ENCODE measurements around the gene LTO1.

LTO1 gene

DNA sequence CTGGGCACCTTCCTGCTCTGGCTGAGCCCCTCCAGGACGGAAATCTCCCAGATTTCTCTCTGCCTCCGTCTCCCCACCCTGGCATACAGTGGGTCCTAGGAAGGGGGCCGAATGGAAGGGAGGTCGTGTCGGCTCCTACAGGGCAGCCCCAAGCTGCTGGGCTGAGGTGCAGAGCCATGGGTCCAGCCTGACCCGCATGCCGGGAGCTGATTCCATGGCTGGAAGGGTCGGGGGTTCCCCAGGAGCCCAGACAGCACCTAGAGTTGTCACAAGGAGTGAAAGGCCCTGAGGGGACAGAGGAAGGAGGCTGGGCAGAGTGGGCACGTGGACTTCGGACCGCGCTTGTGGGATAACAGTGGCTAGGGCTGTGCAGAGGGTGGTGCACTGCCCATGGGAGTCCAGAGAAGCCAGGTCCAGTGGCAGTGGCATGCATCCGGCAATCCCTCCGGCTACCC lies 17.7 kb downstream of the LTO1 start:
- DNase-seq (ENCODE audit: low read depth): no peak

DNA sequence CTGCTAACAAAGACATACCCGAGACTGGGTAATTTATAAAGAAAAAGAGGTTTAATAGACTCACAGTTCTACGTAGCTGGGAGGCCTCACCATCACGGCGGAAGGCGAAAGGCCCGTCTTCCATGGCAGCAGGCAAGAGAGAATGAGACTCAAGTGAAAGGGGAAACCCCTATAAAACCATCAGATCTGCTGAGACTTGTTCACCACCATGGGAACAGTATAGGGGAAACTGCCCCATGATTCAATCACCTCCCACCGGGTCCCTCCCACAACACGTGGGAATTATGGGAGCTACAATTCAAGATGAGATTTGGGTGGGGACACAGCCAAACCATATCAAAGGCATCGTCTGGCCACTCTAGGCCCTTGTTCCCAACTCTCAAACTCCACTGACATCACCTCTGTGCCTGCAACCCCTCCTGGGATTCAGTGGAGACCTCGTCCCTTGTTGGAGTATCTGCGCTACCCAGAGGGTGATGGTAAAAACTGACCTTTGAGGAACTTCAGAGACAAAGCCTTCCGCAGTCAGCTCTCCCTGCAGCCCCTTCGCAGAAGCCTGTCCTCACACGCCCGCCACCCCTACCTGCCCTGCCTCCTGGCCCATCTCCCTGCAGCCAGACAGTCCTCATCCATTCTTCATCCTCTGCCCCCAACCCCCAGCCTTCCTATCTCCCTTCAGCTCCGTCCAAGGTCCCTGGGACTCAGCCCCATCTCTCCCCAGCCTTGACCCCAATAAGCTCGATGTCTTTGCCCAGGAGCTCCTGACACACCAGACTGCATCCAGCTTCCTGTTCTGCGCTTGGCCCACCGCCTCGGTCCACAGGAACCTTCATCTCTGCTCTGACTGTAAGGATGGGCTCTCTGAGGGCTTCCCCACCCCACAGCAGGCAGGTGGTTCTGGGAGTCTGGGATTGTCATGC lies 18.4 kb downstream of the LTO1 start:
- DNase-seq (ENCODE audit: low read depth): no peak

GRCh38 chr11:69655479-69656428 lies 19.4 kb downstream of the LTO1 start:
- DNase-seq (ENCODE audit: low read depth): no peak

DNA sequence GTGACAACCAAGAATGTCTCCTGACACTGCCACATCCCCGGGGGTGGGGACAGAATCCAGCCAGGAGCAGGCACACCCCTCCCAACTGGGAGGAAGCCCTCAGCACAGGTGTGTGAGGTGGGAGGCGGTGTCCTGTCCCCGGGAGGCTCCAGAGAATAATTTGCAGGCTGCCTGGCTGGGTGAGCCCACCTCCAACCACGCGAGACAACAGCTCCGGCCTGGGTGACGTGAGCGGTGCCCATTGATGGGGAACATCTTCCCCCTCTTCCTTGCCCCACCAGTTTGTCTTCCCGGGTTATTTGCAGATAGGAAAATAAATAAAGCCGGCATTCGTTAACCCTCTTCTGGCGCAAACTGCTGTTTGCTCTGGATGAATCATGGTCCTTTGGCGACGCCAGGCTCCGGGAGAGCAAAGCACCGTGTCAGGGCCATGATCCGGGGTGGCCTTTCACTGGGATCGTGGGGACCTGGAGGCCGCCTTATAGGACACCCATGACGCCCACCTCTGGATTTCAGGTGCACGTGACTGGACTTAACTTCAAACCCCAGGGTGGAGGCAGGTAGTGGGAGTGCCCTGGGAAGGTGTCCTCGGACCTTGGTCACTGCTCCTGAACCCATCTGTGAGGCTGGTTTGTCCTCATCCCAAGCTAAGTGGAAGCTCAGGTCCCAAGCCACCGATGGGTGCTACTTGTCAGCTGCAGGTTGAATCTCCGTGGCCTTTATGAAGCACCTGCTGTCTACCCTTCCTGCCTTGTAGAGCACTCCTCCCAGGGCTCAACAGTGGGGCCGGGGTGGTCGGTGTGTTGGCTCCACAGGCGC lies 20.3 kb downstream of the LTO1 start:
- DNase-seq (ENCODE audit: low read depth): no peak

DNA sequence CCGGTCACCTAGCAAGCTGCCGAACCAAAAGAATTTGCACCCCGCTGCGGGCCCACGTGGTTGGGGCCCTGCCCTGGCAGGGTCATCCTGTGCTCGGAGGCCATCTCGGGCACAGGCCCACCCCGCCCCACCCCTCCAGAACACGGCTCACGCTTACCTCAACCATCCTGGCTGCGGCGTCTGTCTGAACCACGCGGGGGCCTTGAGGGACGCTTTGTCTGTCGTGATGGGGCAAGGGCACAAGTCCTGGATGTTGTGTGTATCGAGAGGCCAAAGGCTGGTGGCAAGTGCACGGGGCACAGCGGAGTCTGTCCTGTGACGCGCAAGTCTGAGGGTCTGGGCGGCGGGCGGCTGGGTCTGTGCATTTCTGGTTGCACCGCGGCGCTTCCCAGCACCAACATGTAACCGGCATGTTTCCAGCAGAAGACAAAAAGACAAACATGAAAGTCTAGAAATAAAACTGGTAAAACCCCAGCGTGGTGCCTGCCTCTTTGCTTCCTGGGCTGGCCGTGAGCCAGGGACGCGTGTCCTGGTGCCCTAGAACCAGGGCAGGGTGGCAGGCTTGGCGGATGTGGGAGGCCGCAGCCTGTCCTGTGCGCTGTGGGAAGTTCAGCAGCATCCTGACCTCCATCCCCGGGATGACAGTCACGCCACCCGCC lies 21.0 kb downstream of the LTO1 start:
- no peak for DNase-seq (ENCODE audit: low read depth)

DNA sequence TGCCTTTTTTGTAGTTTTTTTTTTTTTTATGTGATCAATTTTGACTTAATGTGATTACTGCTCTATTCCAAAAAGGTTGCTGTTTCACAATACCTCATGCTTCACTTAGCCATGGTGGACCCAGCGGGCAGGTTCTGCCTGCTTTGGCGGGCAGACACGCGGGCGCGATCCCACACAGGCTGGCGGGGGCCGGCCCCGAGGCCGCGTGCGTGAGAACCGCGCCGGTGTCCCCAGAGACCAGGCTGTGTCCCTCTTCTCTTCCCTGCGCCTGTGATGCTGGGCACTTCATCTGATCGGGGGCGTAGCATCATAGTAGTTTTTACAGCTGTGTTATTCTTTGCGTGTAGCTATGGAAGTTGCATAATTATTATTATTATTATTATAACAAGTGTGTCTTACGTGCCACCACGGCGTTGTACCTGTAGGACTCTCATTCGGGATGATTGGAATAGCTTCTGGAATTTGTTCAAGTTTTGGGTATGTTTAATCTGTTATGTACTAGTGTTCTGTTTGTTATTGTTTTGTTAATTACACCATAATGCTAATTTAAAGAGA lies 21.7 kb downstream of the LTO1 start:
- DNase-seq (ENCODE audit: low read depth): no peak

GRCh38 chr11:69652999-69653398 lies 22.2 kb downstream of the LTO1 start:
- no peak for DNase-seq (ENCODE audit: low read depth)

DNA sequence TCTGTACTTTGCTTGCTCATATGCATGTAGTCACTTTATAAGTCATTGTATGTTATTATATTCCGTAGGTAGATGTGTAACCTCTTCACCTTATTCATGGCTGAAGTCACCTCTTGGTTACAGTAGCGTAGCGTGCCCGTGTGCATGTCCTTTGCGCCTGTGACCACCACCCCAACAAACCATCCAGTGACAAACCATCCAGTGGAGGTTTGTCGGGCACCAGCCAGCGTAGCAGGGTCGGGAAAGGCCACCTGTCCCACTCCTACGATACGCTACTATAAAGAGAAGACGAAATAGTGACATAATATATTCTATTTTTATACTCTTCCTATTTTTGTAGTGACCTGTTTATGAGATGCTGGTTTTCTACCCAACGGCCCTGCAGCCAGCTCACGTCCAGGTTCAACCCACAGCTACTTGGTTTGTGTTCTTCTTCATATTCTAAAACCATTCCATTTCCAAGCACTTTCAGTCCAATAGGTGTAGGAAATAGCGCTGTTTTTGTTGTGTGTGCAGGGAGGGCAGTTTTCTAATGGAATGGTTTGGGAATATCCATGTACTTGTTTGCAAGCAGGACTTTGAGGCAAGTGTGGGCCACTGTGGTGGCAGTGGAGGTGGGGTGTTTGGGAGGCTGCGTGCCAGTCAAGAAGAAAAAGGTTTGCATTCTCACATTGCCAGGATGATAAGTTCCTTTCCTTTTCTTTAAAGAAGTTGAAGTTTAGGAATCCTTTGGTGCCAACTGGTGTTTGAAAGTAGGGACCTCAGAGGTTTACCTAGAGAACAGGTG lies 23.1 kb downstream of the LTO1 start:
- no peak for DNase-seq (ENCODE audit: low read depth)

DNA sequence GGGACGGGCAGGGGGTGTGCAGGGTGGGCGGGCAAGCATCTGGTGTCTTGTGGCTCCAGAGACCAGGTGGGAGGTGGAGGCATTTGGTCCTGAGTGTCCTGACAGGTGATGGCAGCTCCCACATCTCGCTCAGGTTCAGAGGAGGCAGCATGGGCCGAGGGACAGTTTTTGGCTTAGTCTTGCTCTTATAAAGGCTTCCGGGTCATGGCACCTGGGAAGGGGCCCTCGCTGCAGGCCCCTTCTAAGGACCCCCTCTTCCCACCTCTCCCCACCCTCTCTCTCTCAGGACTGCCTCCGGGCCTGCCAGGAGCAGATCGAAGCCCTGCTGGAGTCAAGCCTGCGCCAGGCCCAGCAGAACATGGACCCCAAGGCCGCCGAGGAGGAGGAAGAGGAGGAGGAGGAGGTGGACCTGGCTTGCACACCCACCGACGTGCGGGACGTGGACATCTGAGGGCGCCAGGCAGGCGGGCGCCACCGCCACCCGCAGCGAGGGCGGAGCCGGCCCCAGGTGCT lies 24.3 kb downstream of the LTO1 start:
- no peak for DNase-seq (ENCODE audit: low read depth)

GRCh38 chr11:69650081-69650831 lies 24.9 kb downstream of the LTO1 start:
- no peak for DNase-seq (ENCODE audit: low read depth)

DNA sequence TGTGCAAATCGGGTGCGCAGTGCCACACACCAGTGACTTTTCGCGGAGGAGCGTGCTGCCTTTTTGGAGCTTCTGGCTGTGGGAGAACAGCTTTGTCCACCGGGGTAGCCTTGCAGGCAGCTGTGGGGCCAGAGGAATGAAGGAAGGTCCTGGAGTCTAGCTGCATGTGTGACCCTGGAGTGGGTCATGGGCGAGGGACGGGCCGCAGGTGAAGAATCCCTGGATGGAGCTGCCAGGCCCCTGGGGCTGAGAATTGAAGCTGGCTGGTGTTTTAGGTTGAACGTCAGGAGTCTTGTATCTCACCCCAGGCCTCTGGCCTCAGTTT lies 25.6 kb downstream of the LTO1 start:
- no peak for DNase-seq (ENCODE audit: low read depth)

DNA sequence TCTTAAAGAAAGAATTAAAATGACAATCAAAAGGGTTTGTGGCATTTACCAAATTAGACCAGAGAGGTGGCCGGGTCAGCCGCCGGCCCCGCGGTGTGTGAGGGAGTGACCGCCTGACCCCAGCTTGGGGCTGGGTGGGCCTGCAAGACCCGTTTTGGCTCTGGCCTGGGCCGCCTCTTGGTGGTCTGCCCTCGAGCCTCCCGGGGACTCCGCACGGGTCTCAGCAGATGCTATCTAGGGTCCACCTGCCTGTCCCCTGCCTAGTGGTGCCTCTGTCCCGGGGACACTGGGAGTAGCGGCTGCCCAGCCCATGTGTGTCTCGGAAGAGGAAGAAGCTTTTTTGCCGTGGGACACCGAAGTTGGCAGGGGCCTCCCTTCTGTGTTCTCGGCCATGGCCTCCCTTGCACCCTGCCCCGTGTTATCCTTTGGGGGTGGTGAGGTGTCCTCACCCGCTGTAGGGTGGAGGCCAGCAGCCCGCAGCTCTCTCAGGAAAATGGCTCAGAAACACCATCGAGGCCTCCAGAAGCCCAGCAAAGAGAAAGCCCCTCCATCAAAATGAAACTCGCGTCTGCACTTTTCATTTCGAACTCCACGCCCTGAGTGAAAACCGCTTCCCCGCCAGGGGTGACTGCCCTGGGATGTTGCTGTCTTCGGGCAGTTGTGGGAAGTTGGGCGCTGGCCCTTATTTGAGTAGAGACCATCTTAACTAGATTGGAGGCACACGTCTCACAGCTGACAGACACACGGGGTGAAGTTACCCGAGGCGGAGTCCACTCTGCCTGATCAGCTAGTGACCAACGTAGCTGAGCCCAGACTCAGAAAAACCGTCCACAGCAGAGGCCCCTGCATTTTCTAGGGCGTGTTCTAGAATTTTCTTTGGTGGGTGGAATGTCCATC lies 26.2 kb downstream of the LTO1 start:
- no peak for DNase-seq (ENCODE audit: low read depth)

- no peak for DNase-seq (ENCODE audit: low read depth)
These were observed 27.2 kb downstream of the LTO1 start for GRCh38 chr11:69647761-69648497.

GRCh38 chr11:69647390-69647748 lies 27.8 kb downstream of the LTO1 start:
- DNase-seq (ENCODE audit: low read depth): no peak

- no peak for DNase-seq (ENCODE audit: low read depth)
These were observed 28.4 kb downstream of the LTO1 start for GRCh38 chr11:69646493-69647389.

GRCh38 chr11:69645801-69646492 lies 29.2 kb downstream of the LTO1 start:
- no peak for DNase-seq (ENCODE audit: low read depth)

Data from stromal cell of bone marrow (primary cell).